ENCODE data around the gene PANX1.

GRCh38 chr11:94145916-94146315, 17.3 kb downstream of the PANX1 start:
- TF ChIP-seq, protein P1, sequence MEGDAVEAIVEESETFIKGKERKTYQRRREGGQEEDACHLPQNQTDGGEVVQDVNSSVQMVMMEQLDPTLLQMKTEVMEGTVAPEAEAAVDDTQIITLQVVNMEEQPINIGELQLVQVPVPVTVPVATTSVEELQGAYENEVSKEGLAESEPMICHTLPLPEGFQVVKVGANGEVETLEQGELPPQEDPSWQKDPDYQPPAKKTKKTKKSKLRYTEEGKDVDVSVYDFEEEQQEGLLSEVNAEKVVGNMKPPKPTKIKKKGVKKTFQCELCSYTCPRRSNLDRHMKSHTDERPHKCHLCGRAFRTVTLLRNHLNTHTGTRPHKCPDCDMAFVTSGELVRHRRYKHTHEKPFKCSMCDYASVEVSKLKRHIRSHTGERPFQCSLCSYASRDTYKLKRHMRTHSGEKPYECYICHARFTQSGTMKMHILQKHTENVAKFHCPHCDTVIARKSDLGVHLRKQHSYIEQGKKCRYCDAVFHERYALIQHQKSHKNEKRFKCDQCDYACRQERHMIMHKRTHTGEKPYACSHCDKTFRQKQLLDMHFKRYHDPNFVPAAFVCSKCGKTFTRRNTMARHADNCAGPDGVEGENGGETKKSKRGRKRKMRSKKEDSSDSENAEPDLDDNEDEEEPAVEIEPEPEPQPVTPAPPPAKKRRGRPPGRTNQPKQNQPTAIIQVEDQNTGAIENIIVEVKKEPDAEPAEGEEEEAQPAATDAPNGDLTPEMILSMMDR (IDR thresholded peaks at IDR 0.05) = no peak
- TF ChIP-seq POLR2AphosphoS5 (IDR thresholded peaks at IDR 0.05; ENCODE audit: low read depth, low read length) (no peak), SIN3A (IDR thresholded peaks at IDR 0.05; ENCODE audit: borderline replicate concordance, low read depth, low read length) (no peak), JUND (IDR thresholded peaks at IDR 0.05) (no peak), YY1 (IDR thresholded peaks at IDR 0.05; ENCODE audit: low read depth) (no peak), FOXM1 (IDR thresholded peaks at IDR 0.05; ENCODE audit: low read depth) (no peak), MXI1 (IDR thresholded peaks at IDR 0.05; ENCODE audit: low read depth, low read length) (no peak), IRF3 (IDR thresholded peaks at IDR 0.05; ENCODE audit: low read depth, low read length) (no peak), RAD21 (IDR thresholded peaks at IDR 0.05; ENCODE audit: low read length) (no peak)
- TF ChIP-seq, protein P2, sequence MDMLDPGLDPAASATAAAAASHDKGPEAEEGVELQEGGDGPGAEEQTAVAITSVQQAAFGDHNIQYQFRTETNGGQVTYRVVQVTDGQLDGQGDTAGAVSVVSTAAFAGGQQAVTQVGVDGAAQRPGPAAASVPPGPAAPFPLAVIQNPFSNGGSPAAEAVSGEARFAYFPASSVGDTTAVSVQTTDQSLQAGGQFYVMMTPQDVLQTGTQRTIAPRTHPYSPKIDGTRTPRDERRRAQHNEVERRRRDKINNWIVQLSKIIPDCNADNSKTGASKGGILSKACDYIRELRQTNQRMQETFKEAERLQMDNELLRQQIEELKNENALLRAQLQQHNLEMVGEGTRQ (IDR thresholded peaks at IDR 0.05; ENCODE audit: borderline replicate concordance, low read depth, low read length) = no peak
